GM10266 (cell line): ENCODE results near the gene KRTAP21-3.

ENCODE experiments used
- DNase-seq: peaks from one replicate; pipeline ENCODE4 v3.0.0; 2012; ENCODE audit errors: extremely low spot score
- TF ChIP-seq, protein P1 (sequence below): IDR thresholded peaks from 2 replicates; pipeline ENCODE4 v1.5.1; 2012; ENCODE audit warnings: mild to moderate bottlenecking, low read depth; ENCODE audit not compliant: control insufficient read depth, insufficient read depth; ENCODE audit errors: missing control alignments

The KRTAP21-3 gene

DNA sequence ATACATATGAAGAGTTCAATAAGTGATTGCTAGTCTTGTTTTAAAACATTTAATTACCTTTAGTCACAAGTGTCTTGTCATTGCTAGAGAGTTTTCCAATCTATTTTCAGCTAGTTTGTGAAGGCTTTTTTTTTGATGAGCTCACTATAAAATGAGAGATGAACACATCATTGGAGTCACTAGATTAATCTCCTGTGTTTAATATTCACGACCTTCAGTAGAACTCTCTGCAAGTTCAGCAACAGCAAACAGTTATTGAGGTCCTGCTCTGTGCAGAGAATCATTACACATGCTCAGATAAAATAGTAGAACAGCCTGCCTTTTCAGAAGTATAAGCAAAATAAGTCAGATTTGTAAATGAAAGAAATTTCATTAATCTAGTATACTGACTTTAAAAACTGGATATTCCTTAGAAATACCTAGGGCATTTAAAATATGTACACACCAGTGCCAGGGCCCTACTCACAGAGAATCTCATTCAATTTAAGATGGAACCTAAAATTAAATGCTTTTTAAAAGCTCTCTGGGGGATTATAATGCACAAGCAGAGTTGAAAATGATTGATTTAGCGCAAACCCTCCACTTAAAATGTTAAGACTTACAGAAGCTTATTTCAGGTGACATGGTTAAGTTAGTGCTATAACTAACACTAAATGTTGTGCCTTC lies 45.5 kb downstream of the KRTAP21-3 start:
- DNase-seq, result no peak
- TF ChIP-seq, protein P1, sequence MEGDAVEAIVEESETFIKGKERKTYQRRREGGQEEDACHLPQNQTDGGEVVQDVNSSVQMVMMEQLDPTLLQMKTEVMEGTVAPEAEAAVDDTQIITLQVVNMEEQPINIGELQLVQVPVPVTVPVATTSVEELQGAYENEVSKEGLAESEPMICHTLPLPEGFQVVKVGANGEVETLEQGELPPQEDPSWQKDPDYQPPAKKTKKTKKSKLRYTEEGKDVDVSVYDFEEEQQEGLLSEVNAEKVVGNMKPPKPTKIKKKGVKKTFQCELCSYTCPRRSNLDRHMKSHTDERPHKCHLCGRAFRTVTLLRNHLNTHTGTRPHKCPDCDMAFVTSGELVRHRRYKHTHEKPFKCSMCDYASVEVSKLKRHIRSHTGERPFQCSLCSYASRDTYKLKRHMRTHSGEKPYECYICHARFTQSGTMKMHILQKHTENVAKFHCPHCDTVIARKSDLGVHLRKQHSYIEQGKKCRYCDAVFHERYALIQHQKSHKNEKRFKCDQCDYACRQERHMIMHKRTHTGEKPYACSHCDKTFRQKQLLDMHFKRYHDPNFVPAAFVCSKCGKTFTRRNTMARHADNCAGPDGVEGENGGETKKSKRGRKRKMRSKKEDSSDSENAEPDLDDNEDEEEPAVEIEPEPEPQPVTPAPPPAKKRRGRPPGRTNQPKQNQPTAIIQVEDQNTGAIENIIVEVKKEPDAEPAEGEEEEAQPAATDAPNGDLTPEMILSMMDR, result no peak

DNA sequence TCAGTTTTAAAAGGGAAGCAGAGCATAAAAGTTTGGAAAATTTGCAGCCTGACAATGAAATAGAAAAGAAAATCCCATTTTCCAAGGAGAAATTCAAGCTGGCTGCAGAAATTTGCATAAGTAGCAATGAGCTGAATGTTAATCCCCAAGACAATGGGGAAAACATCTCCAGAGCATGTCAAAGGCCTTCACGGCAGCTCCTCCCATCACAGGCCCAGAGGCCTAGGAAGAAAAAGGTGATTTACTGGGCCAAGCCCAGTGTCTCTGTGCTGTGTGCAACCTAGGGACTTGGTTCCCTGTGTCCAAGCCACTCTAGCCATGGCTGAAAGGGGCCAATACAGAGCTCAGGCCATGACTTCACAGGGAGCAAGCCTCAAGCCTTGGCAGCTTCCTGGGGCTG lies 49.8 kb downstream of the KRTAP21-3 start:
- TF ChIP-seq, protein P1, result no peak
- DNase-seq, result no peak
